Measurements from ENCODE around the gene FBLN5.
A peak's percentile ranks its signal among the peaks of the same experiment; 100 is the strongest.

The FBLN5 gene

DNA sequence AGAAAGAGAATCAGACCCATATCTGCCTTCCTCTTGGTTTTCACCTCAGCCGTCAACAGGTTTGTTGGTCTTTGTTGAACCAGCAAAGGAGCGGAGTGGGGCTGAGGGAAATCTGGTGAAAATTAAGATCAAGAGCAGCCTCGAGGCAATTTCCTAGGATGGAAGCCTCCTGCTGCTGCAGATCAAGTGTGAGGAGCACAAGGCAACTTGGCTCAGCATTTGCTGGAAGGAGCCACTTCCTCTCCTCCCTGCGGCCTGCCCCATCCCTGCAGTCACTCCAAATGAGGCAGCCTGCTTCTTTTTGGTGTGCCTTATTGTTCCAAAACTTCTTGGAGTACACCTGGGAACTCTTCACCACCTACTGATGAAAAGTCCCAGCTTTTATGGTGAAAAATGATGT lies 85.1 kb downstream of the FBLN5 start:
- Histone ChIP-seq H3K27me3 (ENCODE audit: insufficient read depth, low read length, poor library complexity) (no peaks in the 10 kb centered on the region), H3K4ac (ENCODE audit: low read depth, low read length) (no peak overlapping the region), H3K79me2 (ENCODE audit: control insufficient read depth, insufficient read depth, low read length) (no peaks in the 10 kb centered on the region), H3K9ac (ENCODE audit: low read length) (no peak overlapping the region), H3K56ac (ENCODE audit: low read length) (peak overlapping the region; percentile 34), H3K4me3 (ENCODE audit: low read length) (no peak overlapping the region), H3K27ac (ENCODE audit: low read depth, low read length) (no peak overlapping the region), H3K36me3 (ENCODE audit: control insufficient read depth, insufficient read depth, low read length) (no peaks in the 10 kb centered on the region), H3K4me1 (ENCODE audit: control insufficient read depth, low read depth, low read length) (no peaks in the 10 kb centered on the region), H3K4me2 (ENCODE audit: low read length) (no peak overlapping the region), H2BK15ac (replicated peaks; ENCODE audit: low read depth) (no peak overlapping the region), H4K8ac (ENCODE audit: low read depth, low read length) (no peak overlapping the region), H3K23ac (ENCODE audit: low read length) (no peak overlapping the region), H3K18ac (ENCODE audit: low read length) (no peak overlapping the region), H2BK120ac (ENCODE audit: low read depth, low read length) (no peak overlapping the region), H2AK5ac (ENCODE audit: low read length) (no peak overlapping the region), H3K79me1 (ENCODE audit: low read length) (no peaks in the 10 kb centered on the region), H2BK5ac (ENCODE audit: low read length) (no peak overlapping the region), H4K5ac (ENCODE audit: low read length) (no peak overlapping the region)
- peak; percentile 60 for DNase-seq
- no CpG with 5 or more reads among the region's 4 CpGs for WGBS (ENCODE audit: extremely low coverage, insufficient coverage, low lambda C conversion rate)

DNA sequence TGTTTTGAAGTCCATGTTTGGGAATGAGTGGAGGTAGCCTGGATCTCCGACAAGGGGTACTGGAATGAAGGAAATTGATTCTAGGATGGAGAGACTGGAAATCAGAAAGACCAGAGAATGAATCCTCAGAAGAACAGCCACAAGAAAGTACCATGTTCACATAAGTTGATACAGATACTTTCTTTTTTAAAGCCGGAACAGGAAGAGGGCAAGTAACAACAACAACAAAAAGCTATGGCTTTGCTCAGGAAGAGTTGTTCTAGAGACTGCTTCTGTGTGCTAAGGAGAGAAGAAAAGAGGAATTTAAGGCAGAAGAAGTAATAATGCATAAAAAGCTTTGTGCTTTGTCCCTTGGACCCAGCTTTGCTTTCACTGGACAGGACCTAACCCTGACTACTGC lies 86.4 kb downstream of the FBLN5 start:
- H3K4me2 ChIP-seq (ENCODE audit: low read length): no peak overlapping the region
- no peaks in the 10 kb centered on the region for H3K36me3 ChIP-seq (ENCODE audit: control insufficient read depth, insufficient read depth, low read length)
- WGBS (ENCODE audit: extremely low coverage, insufficient coverage, low lambda C conversion rate): no CpG with 5 or more reads among the region's 2 CpGs
- H2BK15ac ChIP-seq (replicated peaks; ENCODE audit: low read depth): no peak overlapping the region
- no peak overlapping the region for H3K4me3 ChIP-seq (ENCODE audit: low read length)
- no peaks in the 10 kb centered on the region for H3K79me2 ChIP-seq (ENCODE audit: control insufficient read depth, insufficient read depth, low read length)
- no peak overlapping the region for H4K5ac ChIP-seq (ENCODE audit: low read length)
- H3K79me1 ChIP-seq (ENCODE audit: low read length): no peaks in the 10 kb centered on the region
- H4K8ac ChIP-seq (ENCODE audit: low read depth, low read length): no peak overlapping the region
- no peak overlapping the region for H2BK120ac ChIP-seq (ENCODE audit: low read depth, low read length)
- no peaks in the 10 kb centered on the region for H3K27me3 ChIP-seq (ENCODE audit: insufficient read depth, low read length, poor library complexity)
- no peak overlapping the region for H2BK5ac ChIP-seq (ENCODE audit: low read length)
- no peaks in the 10 kb centered on the region for H3K4me1 ChIP-seq (ENCODE audit: control insufficient read depth, low read depth, low read length)
- peak overlapping the region; percentile 19 for H3K4ac ChIP-seq (ENCODE audit: low read depth, low read length)
- no peak overlapping the region for H2AK5ac ChIP-seq (ENCODE audit: low read length)
- H3K9ac ChIP-seq (ENCODE audit: low read length): no peak overlapping the region
- H3K56ac ChIP-seq (ENCODE audit: low read length): no peak overlapping the region
- H3K27ac ChIP-seq (ENCODE audit: low read depth, low read length): no peak overlapping the region
- no peak overlapping the region for H3K18ac ChIP-seq (ENCODE audit: low read length)
- H3K23ac ChIP-seq (ENCODE audit: low read length): no peak overlapping the region
- no peak for DNase-seq

DNA sequence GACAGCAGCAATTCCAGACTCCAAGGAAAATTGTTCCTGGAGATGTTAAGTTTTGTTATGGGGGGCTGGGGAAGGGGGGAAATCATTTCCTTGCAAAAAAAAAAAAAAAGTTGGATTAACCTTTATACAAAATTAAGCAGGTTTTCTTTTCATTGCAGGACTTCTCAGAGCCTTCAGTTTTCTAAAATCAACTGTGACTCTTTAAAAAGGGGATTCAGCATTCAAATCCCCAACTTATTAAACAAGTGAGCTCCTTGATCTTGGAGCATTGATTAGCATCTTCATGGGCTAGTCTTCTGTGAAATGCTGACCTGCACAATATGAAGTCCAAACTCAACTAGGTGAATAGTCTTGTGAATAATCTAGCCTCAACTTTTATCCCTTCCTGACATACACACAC lies 87.3 kb downstream of the FBLN5 start:
- Histone ChIP-seq H4K8ac (ENCODE audit: low read depth, low read length) (no peak overlapping the region), H3K27me3 (ENCODE audit: insufficient read depth, low read length, poor library complexity) (no peaks in the 10 kb centered on the region), H3K27ac (ENCODE audit: low read depth, low read length) (no peak overlapping the region), H3K36me3 (ENCODE audit: control insufficient read depth, insufficient read depth, low read length) (no peaks in the 10 kb centered on the region), H2BK15ac (replicated peaks; ENCODE audit: low read depth) (no peak overlapping the region), H3K79me1 (ENCODE audit: low read length) (no peaks in the 10 kb centered on the region), H3K56ac (ENCODE audit: low read length) (no peak overlapping the region), H3K4ac (ENCODE audit: low read depth, low read length) (no peak overlapping the region), H3K23ac (ENCODE audit: low read length) (no peak overlapping the region), H3K79me2 (ENCODE audit: control insufficient read depth, insufficient read depth, low read length) (no peaks in the 10 kb centered on the region), H2AK5ac (ENCODE audit: low read length) (no peak overlapping the region), H3K9ac (ENCODE audit: low read length) (no peak overlapping the region), H2BK5ac (ENCODE audit: low read length) (no peak overlapping the region), H3K18ac (ENCODE audit: low read length) (no peak overlapping the region), H3K4me2 (ENCODE audit: low read length) (no peak overlapping the region), H2BK120ac (ENCODE audit: low read depth, low read length) (no peak overlapping the region), H3K4me3 (ENCODE audit: low read length) (no peak overlapping the region), H4K5ac (ENCODE audit: low read length) (no peak overlapping the region), H3K4me1 (ENCODE audit: control insufficient read depth, low read depth, low read length) (no peaks in the 10 kb centered on the region)
- DNase-seq: no peak

DNA sequence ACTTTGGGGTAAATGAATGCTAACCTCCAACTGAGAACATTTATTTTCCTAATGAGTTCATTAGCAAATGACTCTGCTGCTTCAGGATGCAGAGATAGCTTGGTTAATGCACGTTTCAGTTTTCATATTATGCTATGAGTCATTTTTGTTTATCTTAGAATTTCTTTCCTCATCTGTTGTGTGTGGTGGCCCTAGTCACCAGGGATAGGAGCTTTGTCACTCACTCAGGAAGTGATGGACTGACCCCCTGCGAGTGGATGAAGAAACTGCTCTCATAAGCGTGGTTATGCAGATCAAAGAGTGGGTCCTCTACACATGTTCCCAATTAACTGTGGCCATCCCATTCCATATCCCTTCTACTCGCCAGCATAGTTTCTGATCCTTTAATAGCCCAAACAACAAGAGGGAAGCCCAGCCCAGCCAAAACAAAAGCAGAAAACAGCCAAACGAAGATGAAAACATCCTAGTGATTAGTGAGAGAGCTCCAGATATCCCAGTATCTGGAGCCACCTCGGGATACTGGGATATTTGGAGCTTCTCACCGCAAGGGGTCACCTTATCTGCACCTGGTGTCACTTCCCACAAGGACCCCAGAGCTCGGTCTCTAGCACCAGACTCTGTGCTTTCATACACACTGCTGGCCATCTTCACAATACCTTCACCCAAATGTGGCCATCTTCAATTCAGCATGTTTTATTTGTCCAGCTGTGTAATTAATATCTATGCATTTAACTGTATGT lies 88.8 kb downstream of the FBLN5 start:
- Histone ChIP-seq H2AK5ac (ENCODE audit: low read length) (no peak overlapping the region), H3K79me2 (ENCODE audit: control insufficient read depth, insufficient read depth, low read length) (no peaks in the 10 kb centered on the region), H3K4ac (ENCODE audit: low read depth, low read length) (no peak overlapping the region), H3K27ac (ENCODE audit: low read depth, low read length) (no peak overlapping the region), H2BK5ac (ENCODE audit: low read length) (no peak overlapping the region), H3K23ac (ENCODE audit: low read length) (no peak overlapping the region), H3K9ac (ENCODE audit: low read length) (no peak overlapping the region), H4K5ac (ENCODE audit: low read length) (no peak overlapping the region), H3K4me2 (ENCODE audit: low read length) (no peak overlapping the region), H3K4me1 (ENCODE audit: control insufficient read depth, low read depth, low read length) (peaks cover 8% of the 10 kb centered on the region), H4K8ac (ENCODE audit: low read depth, low read length) (no peak overlapping the region), H3K79me1 (ENCODE audit: low read length) (no peaks in the 10 kb centered on the region), H3K27me3 (ENCODE audit: insufficient read depth, low read length, poor library complexity) (no peaks in the 10 kb centered on the region), H3K4me3 (ENCODE audit: low read length) (no peak overlapping the region), H3K18ac (ENCODE audit: low read length) (no peak overlapping the region), H3K36me3 (ENCODE audit: control insufficient read depth, insufficient read depth, low read length) (no peaks in the 10 kb centered on the region), H2BK120ac (ENCODE audit: low read depth, low read length) (no peak overlapping the region), H2BK15ac (replicated peaks; ENCODE audit: low read depth) (no peak overlapping the region), H3K56ac (ENCODE audit: low read length) (no peak overlapping the region)
- no CpG with 5 or more reads among the region's 8 CpGs for WGBS (ENCODE audit: extremely low coverage, insufficient coverage, low lambda C conversion rate)
- DNase-seq: peak; percentile 67

DNA sequence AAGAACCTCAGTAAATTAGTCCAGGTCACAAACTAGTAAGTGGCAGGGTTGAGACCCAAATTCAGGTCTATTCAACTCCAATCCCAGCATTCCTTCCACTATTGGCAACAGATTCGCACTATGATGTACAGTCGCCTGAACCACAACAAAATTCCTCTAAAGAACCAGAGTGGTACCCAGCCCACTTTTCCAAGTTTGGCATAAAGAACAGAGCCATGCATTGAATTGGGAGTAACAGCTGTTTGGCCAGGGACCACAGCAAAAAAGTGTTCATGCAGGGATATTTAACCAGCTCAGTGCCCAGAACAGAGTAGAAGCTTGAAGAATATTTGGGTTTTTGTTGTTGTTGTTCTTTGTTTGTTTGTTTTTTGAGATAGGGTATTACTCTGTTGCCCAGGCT lies 89.9 kb downstream of the FBLN5 start:
- H3K36me3 ChIP-seq (ENCODE audit: control insufficient read depth, insufficient read depth, low read length): no peaks in the 10 kb centered on the region
- no peaks in the 10 kb centered on the region for H3K27me3 ChIP-seq (ENCODE audit: insufficient read depth, low read length, poor library complexity)
- no peak overlapping the region for H3K18ac ChIP-seq (ENCODE audit: low read length)
- H4K8ac ChIP-seq (ENCODE audit: low read depth, low read length): no peak overlapping the region
- H3K4me1 ChIP-seq (ENCODE audit: control insufficient read depth, low read depth, low read length): peaks cover 8% of the 10 kb centered on the region
- DNase-seq: no peak
- H2BK15ac ChIP-seq (replicated peaks; ENCODE audit: low read depth): no peak overlapping the region
- H3K23ac ChIP-seq (ENCODE audit: low read length): no peak overlapping the region
- no peak overlapping the region for H2BK5ac ChIP-seq (ENCODE audit: low read length)
- H3K27ac ChIP-seq (ENCODE audit: low read depth, low read length): no peak overlapping the region
- H3K79me1 ChIP-seq (ENCODE audit: low read length): no peaks in the 10 kb centered on the region
- H2AK5ac ChIP-seq (ENCODE audit: low read length): no peak overlapping the region
- H4K5ac ChIP-seq (ENCODE audit: low read length): no peak overlapping the region
- H3K56ac ChIP-seq (ENCODE audit: low read length): no peak overlapping the region
- no peak overlapping the region for H3K4ac ChIP-seq (ENCODE audit: low read depth, low read length)
- no peak overlapping the region for H3K4me3 ChIP-seq (ENCODE audit: low read length)
- no peak overlapping the region for H3K9ac ChIP-seq (ENCODE audit: low read length)
- no CpG with 5 or more reads among the region's 2 CpGs for WGBS (ENCODE audit: extremely low coverage, insufficient coverage, low lambda C conversion rate)
- H2BK120ac ChIP-seq (ENCODE audit: low read depth, low read length): no peak overlapping the region
- no peak overlapping the region for H3K4me2 ChIP-seq (ENCODE audit: low read length)
- no peaks in the 10 kb centered on the region for H3K79me2 ChIP-seq (ENCODE audit: control insufficient read depth, insufficient read depth, low read length)

DNA sequence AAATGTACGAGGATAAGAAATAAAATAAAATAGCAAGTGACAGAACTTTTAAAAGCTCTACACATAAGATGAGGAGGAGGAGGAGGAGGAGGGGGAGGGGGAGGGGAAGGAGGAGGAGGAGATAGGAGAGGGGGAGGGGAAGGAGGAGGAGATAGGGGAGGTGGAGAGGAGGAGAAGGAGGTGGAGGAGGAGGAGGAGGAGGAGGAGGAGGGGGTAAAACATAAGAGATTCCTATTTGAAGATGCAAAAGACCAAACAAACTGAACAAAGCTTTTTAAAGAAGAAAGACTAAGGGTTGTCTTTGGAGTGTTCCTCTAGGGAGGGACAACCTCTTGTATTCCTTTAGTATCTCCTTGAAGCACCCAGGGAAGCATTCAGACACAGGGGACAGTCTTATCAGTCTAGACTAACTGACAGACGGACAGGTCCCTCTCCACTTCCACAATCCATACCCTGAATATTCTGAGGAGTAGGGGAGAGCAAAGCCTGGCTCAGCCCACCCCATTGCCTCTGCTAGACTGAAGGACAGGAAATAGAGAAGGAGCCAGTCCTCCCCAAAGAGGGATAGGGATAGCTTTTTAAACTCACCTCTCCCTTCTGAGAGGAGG lies 93.1 kb downstream of the FBLN5 start:
- peak; percentile 52 for DNase-seq
- peaks cover 8% of the 10 kb centered on the region for H3K4me1 ChIP-seq (ENCODE audit: control insufficient read depth, low read depth, low read length)
- H3K9ac ChIP-seq (ENCODE audit: low read length): no peak overlapping the region
- no peak overlapping the region for H3K27ac ChIP-seq (ENCODE audit: low read depth, low read length)
- H3K56ac ChIP-seq (ENCODE audit: low read length): no peak overlapping the region
- no peak overlapping the region for H2BK5ac ChIP-seq (ENCODE audit: low read length)
- H2BK15ac ChIP-seq (replicated peaks; ENCODE audit: low read depth): no peak overlapping the region
- H3K4me3 ChIP-seq (ENCODE audit: low read length): no peak overlapping the region
- no peak overlapping the region for H3K18ac ChIP-seq (ENCODE audit: low read length)
- no peak overlapping the region for H2BK120ac ChIP-seq (ENCODE audit: low read depth, low read length)
- WGBS (ENCODE audit: extremely low coverage, insufficient coverage, low lambda C conversion rate): no CpG with 5 or more reads among the region's 2 CpGs
- no peak overlapping the region for H3K23ac ChIP-seq (ENCODE audit: low read length)
- H3K79me1 ChIP-seq (ENCODE audit: low read length): no peaks in the 10 kb centered on the region
- H3K36me3 ChIP-seq (ENCODE audit: control insufficient read depth, insufficient read depth, low read length): no peaks in the 10 kb centered on the region
- no peak overlapping the region for H2AK5ac ChIP-seq (ENCODE audit: low read length)
- no peaks in the 10 kb centered on the region for H3K27me3 ChIP-seq (ENCODE audit: insufficient read depth, low read length, poor library complexity)
- no peak overlapping the region for H3K4me2 ChIP-seq (ENCODE audit: low read length)
- H3K4ac ChIP-seq (ENCODE audit: low read depth, low read length): no peak overlapping the region
- no peak overlapping the region for H4K8ac ChIP-seq (ENCODE audit: low read depth, low read length)
- H3K79me2 ChIP-seq (ENCODE audit: control insufficient read depth, insufficient read depth, low read length): no peaks in the 10 kb centered on the region
- no peak overlapping the region for H4K5ac ChIP-seq (ENCODE audit: low read length)
